ENCODE results near the gene CDK2.
"Not testable (repeated sequence)": the region's sequence is repeated elsewhere in the genome, so short reads cannot be mapped to it uniquely, and the experiment has no call there.

- TF ChIP-seq ZBTB33 (CRISPR knock-in tag; IDR thresholded peaks at IDR 0.05); MAX (CRISPR knock-in tag; IDR thresholded peaks at IDR 0.05); RAD21 (CRISPR knock-in tag; conservative IDR thresholded peaks at IDR 0.05 in 1 of 2, IDR thresholded peaks at IDR 0.05 in 1 of 2); POLR2AphosphoS5 (IDR thresholded peaks at IDR 0.05; ENCODE audit: control insufficient read depth, insufficient read depth, low read depth, low read length); EP300 (IDR thresholded peaks at IDR 0.05; ENCODE audit: low read length); SUPT5H (IDR thresholded peaks at IDR 0.05); ZNF354B (CRISPR knock-in tag; IDR thresholded peaks at IDR 0.05); ZNF146 (CRISPR knock-in tag; IDR thresholded peaks at IDR 0.05; ENCODE audit: unreplicated experiment): not testable (repeated sequence)
These were observed 36.7 kb downstream of the CDK2 start for GRCh38 chr12:56003376-56003775.
